Measurements from ENCODE around the gene GAB2.

Gene GAB2

GRCh38 chr11:78354408-78355308 lies 63.0 kb downstream of the GAB2 start:
- in situ Hi-C loops (cut with MboI; ENCODE audit: low pct_unique_long_range_greater_than_20kb, low sequenced_read_pairs, unreplicated experiment) = no loop called here
- TF ChIP-seq CTCF (IDR thresholded peaks at IDR 0.05; ENCODE audit: extremely low read depth, insufficient read depth, missing control alignments) = no peak
- DNase-seq (ENCODE audit: low spot score) = peak; percentile 22

GRCh38 chr11:78351979-78352841 lies 65.4 kb downstream of the GAB2 start:
- no peak for DNase-seq (ENCODE audit: low spot score)
- TF ChIP-seq CTCF (IDR thresholded peaks at IDR 0.05; ENCODE audit: extremely low read depth, insufficient read depth, missing control alignments) = no peak
- in situ Hi-C loops (cut with MboI; ENCODE audit: low pct_unique_long_range_greater_than_20kb, low sequenced_read_pairs, unreplicated experiment) = no loop called here

- TF ChIP-seq CTCF (IDR thresholded peaks at IDR 0.05; ENCODE audit: extremely low read depth, insufficient read depth, missing control alignments) = no peak
- DNase-seq (ENCODE audit: low spot score) = no peak
- in situ Hi-C loops (cut with MboI; ENCODE audit: low pct_unique_long_range_greater_than_20kb, low sequenced_read_pairs, unreplicated experiment) = no loop called here
Measured at GRCh38 chr11:78351193-78351592, 66.4 kb downstream of the GAB2 start.

DNA sequence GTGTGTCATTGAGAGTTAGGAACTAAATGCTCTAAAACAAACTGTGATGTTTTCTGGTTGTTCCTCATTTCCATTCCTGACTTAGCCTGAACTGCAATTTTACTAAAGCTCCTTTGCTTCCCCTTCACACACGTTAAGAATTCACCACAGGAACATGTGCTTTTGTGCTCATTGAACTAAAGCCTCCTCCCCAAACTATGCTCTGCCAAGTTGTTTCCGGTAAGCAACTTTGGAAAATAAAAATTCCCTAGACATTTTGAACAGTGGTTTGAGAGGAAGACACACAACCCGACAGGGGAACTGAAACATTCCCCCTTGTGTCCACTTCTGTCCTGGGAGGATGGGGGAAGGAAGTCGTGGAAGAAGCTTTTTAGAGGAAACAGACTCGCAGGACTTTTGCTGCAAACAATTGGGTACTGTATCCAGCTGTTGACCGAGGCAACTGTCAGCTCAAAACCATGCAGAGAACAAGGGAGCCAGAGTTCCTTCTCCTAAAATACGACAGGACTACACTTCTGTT lies 66.9 kb downstream of the GAB2 start:
- in situ Hi-C loops (cut with MboI; ENCODE audit: low pct_unique_long_range_greater_than_20kb, low sequenced_read_pairs, unreplicated experiment) = no loop called here
- no peak for TF ChIP-seq CTCF (IDR thresholded peaks at IDR 0.05; ENCODE audit: extremely low read depth, insufficient read depth, missing control alignments)
- DNase-seq (ENCODE audit: low spot score) = no peak

GRCh38 chr11:78350091-78350645 lies 67.5 kb downstream of the GAB2 start:
- in situ Hi-C loops (cut with MboI; ENCODE audit: low pct_unique_long_range_greater_than_20kb, low sequenced_read_pairs, unreplicated experiment) = no loop called here
- no peak for TF ChIP-seq CTCF (IDR thresholded peaks at IDR 0.05; ENCODE audit: extremely low read depth, insufficient read depth, missing control alignments)
- DNase-seq (ENCODE audit: low spot score) = no peak

DNA sequence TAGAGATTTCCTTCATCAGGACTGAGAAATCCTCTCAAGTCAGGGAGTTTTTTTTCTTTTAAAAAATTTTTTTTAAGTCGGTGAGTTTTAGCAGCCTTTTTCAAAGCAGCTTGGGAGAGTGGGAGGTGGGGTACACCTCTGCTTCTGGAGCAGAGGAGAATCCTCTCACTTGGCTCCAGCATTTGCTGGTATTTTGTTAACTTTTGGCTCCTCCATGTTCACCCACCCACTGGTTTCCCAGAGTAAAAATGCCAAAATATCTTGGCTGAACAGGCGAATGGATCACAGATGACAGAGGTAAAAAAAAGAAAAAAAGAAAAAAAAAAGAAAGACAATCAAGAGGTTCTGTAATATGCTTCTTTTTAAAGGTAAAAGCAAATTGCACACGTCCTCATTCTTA lies 68.0 kb downstream of the GAB2 start:
- no peak for DNase-seq (ENCODE audit: low spot score)
- no peak for TF ChIP-seq CTCF (IDR thresholded peaks at IDR 0.05; ENCODE audit: extremely low read depth, insufficient read depth, missing control alignments)
- in situ Hi-C loops (cut with MboI; ENCODE audit: low pct_unique_long_range_greater_than_20kb, low sequenced_read_pairs, unreplicated experiment) = no loop called here

Data from GM13977 (cell line).